Activated CD4-positive, alpha-beta T cell treated with anti-CD3 and anti-CD28 coated beads for 4 hours (primary cell): ENCODE data around the gene BTNL8.
A peak's percentile ranks its signal among the peaks of the same experiment; 100 is the strongest.

ENCODE experiments used
- DNase-seq, 2 donors: peaks; one replicate each; pipeline ENCODE4 v3.0.0-alpha.2; 2020

Gene BTNL8

DNA sequence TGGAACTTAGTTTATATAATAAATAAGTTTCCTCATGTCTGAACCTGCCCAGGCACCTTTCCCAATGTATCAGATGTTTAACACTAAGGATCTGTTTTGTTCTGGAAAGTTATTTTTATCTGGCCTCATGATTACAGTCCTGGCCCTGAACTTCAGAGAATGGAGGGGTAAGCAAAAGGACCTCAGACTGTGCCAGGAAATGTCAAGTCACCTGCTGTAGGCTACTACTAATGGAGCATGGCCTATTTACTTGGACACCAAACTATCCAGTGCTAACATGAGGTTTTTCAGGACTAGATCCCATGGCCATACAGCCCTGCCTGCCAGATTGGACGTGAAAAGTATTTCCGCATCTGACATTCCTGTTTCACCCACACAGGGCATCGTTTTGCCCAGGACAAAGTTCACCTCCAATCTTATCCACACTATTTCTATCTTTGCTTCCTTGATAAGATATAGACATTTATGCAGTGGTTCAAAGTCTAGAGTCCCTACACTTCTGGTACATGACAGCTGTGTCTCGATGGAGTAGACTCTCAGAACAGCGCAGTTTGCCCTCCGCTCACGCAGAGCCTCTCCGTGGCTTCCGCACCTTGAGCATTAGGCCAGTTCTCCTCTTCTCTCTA, at the start of gene BTNL8:
BTNL8 (plus strand) TSS at position 539 of the 626 bp plus-strand sequence. CDS start 152 bp downstream, outside the sequence.
- no peak for DNase-seq

GRCh38 chr5:180849827-180850226, 49.1 kb upstream of the BTNL8 start:
- no peak for DNase-seq

- no peak for DNase-seq
Observed at GRCh38 chr5:180850434-180851078, 48.4 kb upstream of the BTNL8 start.

DNA sequence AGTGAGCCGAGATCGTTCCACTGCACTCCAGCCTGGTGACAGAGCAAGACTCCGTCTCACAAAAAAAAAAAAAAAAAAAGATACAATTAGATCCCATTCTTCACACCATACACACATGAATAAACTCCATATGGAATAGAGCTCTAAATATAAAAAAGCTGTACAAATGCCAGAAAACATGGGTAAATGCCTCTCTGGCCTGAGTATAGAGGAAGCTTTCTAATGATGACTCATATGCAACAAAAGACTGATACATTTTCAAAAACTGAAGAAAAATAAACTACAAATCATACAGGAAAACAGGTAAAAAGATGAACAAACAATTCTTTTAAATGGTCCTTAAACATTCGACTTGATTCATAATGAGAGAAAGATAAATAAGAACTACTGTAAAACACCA, 46.5 kb upstream of the BTNL8 start:
- no peak for DNase-seq

DNA sequence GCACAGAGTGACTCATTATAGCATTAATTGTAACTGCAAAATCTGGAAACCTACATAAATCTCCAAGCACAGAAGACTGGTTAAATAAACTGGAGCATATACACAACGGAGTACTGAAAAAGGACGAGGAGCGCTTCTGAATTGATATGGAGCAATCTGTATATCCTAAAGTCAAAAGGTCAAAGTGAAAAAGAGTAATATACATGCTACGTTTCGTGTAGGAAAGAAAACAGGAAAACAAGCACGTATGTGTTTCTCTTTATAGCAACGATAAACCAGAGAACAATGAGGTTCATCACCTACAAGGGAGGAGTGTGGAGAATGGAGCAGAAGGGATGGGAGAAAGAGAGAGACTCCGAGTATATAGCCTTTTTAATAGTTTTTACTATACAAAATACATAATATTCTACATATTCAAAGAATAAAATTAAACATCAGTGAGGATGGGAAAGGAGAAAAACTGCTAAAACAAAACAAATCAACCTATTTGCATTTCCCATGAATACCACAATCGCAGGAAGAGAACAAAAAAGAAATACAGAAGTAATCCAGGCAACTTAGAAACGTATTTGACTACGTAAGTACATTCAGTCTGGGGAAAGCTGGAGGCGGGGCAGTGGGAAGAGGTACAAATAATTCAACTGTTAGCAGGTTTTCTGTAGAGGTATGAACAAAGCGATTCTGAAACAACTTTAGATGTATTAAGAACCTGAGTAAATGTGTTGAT, 45.7 kb upstream of the BTNL8 start:
- no peak for DNase-seq

DNA sequence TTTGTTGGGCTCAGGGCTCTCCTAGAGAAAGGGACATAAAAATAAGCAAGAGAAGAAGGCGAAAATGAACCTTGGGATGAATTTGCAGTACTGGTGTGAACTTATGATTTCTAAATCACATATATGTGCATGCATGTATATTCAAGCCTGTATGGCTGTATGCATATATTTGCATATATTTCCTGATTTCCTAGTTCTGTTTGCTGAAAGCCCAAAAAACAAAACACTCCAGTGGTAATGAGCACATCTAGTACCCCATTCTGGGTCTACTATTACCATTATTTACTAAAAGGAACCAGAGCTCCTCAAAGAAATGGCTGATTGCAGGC, 45.1 kb upstream of the BTNL8 start:
- no peak for DNase-seq

GRCh38 chr5:180858586-180858985, 40.4 kb upstream of the BTNL8 start:
- DNase-seq = no peak

DNA sequence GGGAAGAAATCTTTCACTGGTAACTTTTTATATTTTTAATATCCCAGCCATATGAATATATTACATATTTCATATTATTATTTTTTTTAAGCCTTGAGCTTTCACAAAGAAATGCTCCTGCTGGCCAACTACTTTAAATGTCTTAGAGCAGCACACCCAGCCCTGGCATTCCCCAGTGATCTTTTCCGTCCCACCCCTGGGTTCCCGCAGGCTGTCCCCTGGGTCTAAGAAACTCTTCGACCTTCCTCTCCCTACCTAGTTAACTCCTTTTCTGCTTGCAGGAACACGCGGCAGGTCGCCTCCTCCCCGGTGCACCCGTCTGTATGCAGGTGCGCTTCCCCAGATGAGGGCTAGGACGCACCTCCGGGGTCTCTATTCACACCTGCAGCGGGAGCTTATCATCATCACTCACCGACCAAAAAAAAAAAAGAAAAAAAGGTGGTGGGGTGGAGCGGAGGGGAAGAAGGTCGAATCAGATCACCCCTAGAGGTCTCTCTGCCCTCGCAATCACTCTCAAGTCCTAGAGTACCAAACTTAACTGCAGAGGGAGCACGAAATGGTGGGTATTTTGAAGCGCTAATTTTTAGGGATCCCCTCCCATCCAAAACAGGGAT, 38.6 kb upstream of the BTNL8 start:
- peak; percentile 51 to 54 for DNase-seq

- DNase-seq = peak; percentile 79 to 80
Observed at GRCh38 chr5:180860887-180861822, 37.8 kb upstream of the BTNL8 start, which contains the start of gene ZFP62. Gene ZFP62, minus strand, starts transcription at chr5:180861276. Its CDS starts 57 bp downstream, at chr5:180861219.

GRCh38 chr5:180862645-180863044, 36.3 kb upstream of the BTNL8 start:
- DNase-seq = no peak

GRCh38 chr5:180865981-180866695, 32.8 kb upstream of the BTNL8 start:
- DNase-seq = no peak

GRCh38 chr5:180866985-180867384, 32.0 kb upstream of the BTNL8 start:
- no peak for DNase-seq

DNA sequence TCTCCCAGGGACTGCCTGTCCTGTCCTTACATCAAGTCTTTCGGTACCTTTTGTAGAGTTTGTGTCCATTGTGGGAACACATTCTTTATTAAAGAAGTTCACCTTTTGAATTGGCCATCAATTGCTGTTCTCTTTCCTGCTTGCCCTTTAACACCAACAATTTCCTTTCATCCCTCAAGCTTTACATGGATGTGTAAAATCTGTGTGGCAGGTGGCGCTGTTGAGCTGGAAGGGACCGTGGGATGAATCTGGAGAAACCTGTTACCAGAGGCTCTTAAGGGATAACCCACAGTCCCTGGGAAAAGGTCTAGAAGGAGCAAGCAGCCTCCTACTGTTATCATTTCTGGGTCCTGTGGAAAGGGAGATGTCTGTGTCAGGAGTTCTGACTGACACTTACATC, 30.0 kb upstream of the BTNL8 start:
- DNase-seq = peak; percentile 44 to 68

- DNase-seq = no peak
Observed at GRCh38 chr5:180869587-180869986, 29.4 kb upstream of the BTNL8 start.

GRCh38 chr5:180870276-180871068, 28.5 kb upstream of the BTNL8 start:
- no peak for DNase-seq

GRCh38 chr5:180872419-180872818, 26.5 kb upstream of the BTNL8 start:
- no peak for DNase-seq

DNA sequence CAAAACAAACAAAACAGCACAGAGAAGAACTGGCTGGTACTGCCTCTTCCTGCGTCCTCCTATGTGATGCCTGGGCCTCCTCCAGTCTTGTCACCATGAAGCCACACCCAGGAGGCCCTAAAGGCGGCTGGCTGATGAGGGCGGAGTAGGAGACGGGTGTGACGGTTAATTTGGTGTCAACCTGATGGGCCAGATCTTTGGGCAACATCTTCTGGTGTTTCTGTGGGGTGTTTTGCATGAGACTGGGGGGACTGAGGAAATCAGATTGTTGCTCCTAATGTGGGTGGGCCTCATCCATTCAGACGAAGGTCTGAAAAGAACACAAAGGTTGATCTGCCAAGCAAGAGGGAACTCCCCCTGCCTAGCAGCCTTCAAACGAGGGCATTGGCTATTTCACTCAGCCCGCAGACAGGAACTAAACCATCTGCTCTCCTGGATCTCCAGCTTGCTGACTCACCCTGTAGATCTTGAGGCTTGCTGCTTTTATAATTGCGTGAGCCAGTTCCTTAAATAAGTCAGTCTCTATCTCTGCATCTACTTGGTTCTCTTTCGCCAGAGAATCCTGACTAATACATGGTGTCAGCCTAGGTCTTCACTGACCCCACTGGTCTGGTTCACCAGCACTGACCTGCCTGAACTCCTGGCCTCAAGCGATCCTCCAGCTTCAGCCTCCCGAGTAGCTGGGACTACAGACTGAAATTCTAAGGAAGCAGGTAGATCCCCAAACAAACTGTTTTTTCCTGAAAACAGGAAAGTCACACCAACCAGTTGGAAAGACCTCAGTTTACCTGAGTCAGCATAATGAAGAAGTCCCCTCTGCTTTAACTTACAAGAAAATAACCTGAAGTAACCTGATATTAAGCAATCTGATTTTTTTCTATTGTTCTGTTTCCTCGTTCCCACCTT, 25.1 kb upstream of the BTNL8 start:
- no peak for DNase-seq

DNA sequence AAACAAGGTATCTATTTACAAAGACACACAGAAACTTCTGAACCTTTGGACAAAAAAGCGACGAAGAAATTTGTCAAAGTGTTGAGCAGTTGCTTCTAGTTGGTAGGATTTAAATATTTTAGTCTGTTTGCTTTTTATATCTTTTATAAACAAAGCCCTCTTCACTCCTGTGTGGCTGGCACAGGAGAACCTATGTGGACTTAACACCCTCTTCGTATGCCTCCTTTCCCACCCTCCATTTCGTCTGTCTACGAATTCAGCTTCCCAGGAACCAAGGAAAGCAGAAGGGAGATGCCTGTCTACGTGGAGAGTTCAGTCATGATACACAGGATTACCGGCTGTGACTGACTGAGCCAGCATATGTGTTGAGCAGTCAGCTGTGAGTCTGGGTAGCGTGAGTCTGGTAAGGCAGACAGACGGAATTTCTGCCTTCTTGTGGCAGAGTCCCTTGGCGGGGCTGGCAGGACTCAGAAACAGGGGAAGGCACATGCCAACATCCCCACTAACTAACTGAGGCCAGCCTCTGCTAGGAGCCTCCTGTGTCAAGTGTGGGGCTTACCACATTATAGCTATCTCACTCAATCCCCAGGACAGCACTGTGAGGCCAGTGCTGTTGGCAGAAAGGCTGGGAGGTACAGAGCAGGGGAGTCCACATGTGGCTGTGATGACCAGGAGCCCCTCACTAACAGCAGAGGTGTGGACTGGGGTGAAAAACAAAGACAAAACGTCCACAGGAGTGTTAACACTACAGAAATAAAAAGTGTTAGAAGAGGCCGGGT, 24.0 kb upstream of the BTNL8 start:
- DNase-seq = no peak

GRCh38 chr5:180875860-180876426, 23.0 kb upstream of the BTNL8 start:
- no peak for DNase-seq
